HG02840 (cell line): ENCODE data around the gene CEMP1.

Experiments used
- ATAC-seq: cut with Tn5 transposase; IDR thresholded peaks from one replicate; pipeline ENCODE4 v1.9.1; 2021; ENCODE audit warnings: mild to moderate bottlenecking, moderate library complexity, moderate number of reproducible peaks; ENCODE audit not compliant: unreplicated experiment, low FRiP score

The CEMP1 gene

DNA sequence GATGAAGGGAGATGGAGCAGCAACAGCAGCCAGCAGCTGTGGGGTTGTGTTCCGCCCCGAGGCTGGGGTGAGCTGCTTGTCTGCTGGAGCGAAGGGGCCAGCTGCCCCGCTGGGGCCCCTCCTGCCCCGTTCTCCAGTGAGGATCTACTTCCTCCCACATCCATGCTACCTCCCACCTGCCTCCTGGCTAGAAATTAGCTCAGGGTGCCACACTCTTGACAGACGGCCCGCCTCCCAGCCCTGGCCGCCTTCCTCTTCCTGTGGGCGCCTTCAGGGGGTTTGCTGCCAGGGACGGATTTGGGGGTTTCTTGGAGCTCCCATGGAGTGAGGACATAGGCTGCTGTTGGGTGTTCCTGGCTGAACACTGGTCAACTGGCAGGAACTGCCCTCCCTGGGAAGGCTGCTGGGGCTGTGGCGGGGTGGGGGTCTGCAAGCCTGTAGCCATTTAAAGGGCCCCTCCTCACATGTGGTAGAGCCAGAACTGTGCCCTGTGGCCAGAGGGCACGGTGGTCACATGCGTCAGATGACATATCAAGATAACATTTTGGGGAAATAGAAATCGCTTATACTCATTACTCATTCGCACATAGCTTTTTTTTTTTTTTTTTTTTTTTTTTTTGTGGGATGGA, 43.2 kb downstream of the CEMP1 start:
- ATAC-seq, result no peak

GRCh38 chr16:2487517-2487842, 43.7 kb downstream of the CEMP1 start:
- no peak for ATAC-seq

DNA sequence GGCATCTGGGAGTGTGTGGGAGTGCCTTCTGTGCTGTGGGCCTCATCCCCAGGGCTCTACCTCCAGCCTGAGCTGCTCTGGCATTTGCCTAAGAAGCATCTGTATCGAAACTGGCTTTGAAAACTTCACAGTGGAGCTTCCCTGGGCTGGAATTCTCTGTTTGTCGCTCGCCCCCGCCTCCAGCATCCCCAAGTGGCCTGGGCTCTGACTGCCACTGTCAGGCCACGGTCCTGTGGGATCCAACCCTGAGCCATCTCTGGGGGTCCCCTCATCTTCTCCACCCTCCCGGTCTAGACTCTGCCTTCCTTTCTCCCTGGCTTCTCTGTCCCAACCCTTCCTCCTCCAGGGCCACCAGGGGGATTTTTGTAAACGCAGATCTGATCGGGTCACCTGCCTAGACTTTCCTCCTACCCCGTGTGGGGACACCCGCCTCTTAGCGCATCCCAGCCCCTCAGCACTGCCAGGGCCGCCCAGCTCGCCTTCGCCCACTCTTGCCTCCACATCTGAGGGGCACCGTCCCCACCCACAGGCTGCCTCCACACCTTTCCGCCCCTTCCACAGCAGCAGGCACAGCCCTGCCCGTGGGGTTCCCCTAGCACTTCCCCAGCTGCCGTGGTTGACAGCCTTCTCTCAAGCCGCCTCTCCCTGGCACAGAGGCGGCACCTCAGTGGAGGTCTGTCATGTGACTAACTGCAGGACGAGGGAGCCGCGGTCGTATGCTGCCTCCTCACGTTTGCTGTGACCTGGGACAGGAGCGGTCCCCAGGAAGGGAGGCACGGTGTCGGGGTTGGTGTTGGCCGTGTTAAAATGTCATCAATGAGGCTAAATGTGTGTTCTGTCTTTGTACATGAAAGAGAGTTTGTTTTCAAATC, 44.3 kb downstream of the CEMP1 start:
- no peak for ATAC-seq

- no peak for ATAC-seq
Measured at GRCh38 chr16:2485811-2486507, 45.2 kb downstream of the CEMP1 start.

GRCh38 chr16:2484898-2485508, 46.2 kb downstream of the CEMP1 start:
- no peak for ATAC-seq

DNA sequence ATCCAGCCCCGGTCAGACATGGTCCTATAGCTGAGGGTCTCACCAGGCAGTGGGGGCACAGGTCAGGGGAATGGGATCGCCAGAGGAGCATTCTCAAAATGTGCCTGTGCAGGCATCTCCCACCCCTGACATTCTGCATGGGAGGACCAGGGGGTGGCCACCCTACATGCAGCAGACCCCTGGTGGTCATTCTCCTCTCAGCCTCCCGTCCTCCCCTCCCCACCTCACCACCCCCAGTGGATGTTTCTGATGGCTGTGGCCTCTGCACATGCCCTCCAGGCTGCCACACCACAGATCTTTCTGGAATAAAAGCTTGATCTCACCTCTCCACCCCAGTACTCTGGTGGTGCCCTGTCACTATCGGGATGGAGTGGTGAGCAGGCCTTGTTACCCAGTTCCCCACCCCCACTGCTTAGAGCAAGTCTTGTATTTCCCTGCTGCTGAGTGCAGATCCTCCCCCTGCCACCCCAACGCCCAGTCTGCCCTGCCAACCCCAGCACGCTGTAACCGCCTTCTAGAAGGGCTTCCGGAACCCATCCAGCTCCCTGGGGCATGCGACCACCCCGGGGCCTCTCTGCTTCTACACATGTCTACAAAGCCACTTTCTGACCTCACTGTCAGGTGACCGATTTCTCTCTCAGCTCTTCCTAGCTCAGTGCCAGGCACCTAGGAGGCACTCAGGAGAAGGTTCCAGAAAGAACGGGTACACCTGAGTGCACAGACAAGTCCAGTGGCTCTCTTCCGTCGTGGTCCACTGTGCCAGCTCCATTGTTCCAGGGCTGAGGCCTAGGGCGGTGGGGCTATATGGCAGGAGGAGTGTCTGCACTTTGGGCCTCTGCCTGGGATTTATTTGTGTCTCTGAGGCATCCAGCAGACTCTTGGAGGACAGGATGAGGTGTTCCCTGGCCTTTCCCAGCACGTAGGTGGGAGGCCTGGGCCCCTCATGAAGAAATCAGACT, 47.0 kb downstream of the CEMP1 start:
- ATAC-seq, result no peak

GRCh38 chr16:2482708-2483534, 48.3 kb downstream of the CEMP1 start:
- no peak for ATAC-seq

GRCh38 chr16:2482249-2482648, 49.0 kb downstream of the CEMP1 start:
- no peak for ATAC-seq

- no peak for ATAC-seq
Measured at GRCh38 chr16:2481676-2482075, 49.5 kb downstream of the CEMP1 start.

- no peak for ATAC-seq
Measured at GRCh38 chr16:2480948-2481347, 50.3 kb downstream of the CEMP1 start.
